Measurements from ENCODE around the gene RFNG.

RFNG gene, protein sequence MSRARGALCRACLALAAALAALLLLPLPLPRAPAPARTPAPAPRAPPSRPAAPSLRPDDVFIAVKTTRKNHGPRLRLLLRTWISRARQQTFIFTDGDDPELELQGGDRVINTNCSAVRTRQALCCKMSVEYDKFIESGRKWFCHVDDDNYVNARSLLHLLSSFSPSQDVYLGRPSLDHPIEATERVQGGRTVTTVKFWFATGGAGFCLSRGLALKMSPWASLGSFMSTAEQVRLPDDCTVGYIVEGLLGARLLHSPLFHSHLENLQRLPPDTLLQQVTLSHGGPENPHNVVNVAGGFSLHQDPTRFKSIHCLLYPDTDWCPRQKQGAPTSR

DNA sequence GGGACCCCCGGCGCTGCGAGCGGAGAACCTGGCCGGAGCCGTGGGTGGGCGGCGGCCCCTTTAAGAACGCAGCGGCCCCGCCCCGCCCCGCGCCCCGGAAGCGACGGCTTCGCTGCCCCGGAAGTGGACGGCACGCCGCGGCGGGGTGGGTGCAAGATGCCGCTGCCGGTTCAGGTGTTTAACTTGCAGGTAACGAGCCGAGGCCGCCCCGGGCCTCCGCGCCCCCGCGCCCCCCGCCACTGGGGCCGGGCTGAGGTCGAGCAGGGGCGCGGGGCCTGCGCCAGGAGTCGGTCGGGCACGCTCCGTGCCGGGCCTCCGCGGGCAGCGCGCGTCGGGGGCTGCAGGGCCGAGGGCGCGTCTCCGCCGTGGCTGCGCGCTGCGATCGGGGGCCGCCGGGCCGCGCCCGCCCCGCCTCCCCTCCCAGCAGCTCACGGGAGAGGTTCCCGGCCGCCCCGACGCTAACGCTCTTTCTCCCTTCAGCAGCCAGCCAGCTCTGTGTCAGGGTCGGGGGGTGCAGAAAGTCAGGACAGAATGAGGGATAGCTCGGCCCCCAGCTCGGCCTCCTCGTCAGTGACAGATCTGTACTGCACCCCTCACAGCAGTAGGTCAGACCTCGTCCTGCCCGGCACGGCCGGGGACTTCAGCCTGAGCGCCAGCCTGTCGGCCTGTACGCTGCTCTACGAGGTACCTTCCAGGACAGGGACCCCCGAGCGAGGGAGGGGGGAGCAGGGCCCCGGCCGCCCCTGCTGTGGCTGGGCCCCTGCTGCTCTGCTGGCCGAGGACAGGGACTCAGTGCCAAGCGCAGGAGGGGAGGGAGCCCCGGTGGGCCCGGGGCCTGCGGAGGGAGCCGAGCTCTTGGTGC is at the start of gene RFNG, which contains the start of gene GPS1:
Gene RFNG, minus strand, starts transcription at position 36 of the 862 bp plus-strand sequence. CDS start 45 bp downstream, outside the sequence.
Gene GPS1, plus strand, starts transcription at position 123 of the 862 bp plus-strand sequence. Its CDS starts 34 bp downstream, at position 157.
- Mint-ChIP-seq H3K4me3 (peak within 1 kb of the TSS; percentile 89 to 93 (median 91)), H3K9me3 (no peaks in the 10 kb centered on the region), H3K4me1 (peaks cover 9% of the 10 kb centered on the region), H3K27me3 (ENCODE audit: low read depth) (no peaks in the 10 kb centered on the region), H3K27ac (peak within 1 kb of the TSS in 1 of 3 experiments; percentile 68), H3K36me3 (ENCODE audit: low read depth) (peaks cover 10% of the 10 kb centered on the region)
- TF ChIP-seq, protein P1, sequence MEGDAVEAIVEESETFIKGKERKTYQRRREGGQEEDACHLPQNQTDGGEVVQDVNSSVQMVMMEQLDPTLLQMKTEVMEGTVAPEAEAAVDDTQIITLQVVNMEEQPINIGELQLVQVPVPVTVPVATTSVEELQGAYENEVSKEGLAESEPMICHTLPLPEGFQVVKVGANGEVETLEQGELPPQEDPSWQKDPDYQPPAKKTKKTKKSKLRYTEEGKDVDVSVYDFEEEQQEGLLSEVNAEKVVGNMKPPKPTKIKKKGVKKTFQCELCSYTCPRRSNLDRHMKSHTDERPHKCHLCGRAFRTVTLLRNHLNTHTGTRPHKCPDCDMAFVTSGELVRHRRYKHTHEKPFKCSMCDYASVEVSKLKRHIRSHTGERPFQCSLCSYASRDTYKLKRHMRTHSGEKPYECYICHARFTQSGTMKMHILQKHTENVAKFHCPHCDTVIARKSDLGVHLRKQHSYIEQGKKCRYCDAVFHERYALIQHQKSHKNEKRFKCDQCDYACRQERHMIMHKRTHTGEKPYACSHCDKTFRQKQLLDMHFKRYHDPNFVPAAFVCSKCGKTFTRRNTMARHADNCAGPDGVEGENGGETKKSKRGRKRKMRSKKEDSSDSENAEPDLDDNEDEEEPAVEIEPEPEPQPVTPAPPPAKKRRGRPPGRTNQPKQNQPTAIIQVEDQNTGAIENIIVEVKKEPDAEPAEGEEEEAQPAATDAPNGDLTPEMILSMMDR (IDR thresholded peaks at IDR 0.05; ENCODE audit: unreplicated experiment in 3 of 3): no peak

DNA sequence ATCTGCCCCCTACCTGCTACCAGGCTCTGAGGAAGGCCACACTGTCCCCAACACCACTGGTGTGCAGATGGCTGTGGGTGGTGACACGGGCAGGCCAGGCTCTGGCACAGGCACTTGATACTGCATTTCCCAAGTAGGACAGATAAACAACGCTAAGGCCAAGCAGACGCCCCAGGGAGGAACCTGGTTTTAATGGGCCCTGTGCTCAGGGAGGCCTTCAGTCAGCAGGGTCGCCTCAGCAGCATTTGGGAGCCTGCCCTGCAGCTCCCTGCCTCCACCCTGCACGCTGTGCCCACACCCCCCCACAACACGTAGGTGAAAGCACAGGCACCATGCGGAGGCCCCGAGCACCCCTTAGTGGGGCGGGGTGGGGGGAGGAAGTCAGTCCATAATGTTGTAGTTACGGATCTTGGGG is 49.7 kb upstream of the RFNG start:
- H3K36me3 Mint-ChIP-seq (ENCODE audit: low read depth): no peaks in the 10 kb centered on the region
- H3K27me3 Mint-ChIP-seq (ENCODE audit: low read depth): no peaks in the 10 kb centered on the region
- peaks cover 10% of the 10 kb centered on the region for H3K4me1 Mint-ChIP-seq
- TF ChIP-seq, protein P1 (IDR thresholded peaks at IDR 0.05; ENCODE audit: unreplicated experiment in 3 of 3): no peak
- H3K27ac Mint-ChIP-seq: peak overlapping the region in 2 of 3 experiments; percentile 42 to 59
- no peaks in the 10 kb centered on the region for H3K9me3 Mint-ChIP-seq
- peak overlapping the region; percentile 57 to 68 (median 66) for H3K4me3 Mint-ChIP-seq

DNA sequence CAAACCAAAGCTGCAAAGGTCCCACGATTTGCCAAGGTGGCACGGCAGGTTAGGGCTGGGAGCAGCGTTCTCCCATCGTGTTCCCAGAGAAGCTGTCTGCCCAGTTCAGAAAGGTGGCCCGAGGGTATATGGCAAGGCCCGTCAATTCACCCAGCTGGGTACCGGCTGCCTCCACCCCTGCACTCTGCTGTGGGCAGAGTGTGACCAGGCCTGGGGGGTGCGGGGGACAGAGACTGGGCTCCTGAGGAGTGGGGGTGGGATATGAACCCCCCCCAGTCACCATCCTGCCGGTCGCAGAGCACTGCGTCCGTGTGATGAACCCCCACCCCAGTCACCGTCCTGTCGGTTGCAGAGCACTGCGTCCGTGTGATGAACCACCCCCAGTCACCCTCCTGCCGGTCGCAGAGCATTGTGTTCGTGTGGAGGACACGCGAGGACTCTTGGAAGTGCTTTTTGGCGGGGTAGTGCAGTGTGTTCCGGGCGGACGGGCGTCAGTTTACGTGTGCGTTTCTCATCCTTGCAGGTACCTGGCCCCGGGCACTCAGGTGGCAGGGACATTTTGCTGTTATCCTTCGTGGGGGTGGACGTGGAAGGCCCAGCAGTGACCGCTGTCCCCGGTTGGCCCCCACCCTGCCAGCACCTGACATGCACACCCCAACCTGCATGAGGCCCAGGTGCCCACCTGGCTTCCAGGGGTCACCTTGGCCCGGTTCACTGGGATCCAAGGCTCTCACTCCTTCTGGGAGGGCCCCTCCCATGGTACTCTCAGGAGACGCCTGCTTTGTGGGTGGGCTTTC is 49.1 kb upstream of the RFNG start:
- peaks cover 6% of the 10 kb centered on the region for H3K4me1 Mint-ChIP-seq
- no peaks in the 10 kb centered on the region for H3K27me3 Mint-ChIP-seq (ENCODE audit: low read depth)
- peak overlapping the region in 2 of 3 experiments; percentile 54 to 62 for H3K27ac Mint-ChIP-seq
- H3K36me3 Mint-ChIP-seq (ENCODE audit: low read depth): no peaks in the 10 kb centered on the region
- no peaks in the 10 kb centered on the region for H3K9me3 Mint-ChIP-seq
- H3K4me3 Mint-ChIP-seq: peak overlapping the region; percentile 70 to 79 (median 78)
- TF ChIP-seq, protein P1 (IDR thresholded peaks at IDR 0.05; ENCODE audit: unreplicated experiment in 3 of 3): no peak

DNA sequence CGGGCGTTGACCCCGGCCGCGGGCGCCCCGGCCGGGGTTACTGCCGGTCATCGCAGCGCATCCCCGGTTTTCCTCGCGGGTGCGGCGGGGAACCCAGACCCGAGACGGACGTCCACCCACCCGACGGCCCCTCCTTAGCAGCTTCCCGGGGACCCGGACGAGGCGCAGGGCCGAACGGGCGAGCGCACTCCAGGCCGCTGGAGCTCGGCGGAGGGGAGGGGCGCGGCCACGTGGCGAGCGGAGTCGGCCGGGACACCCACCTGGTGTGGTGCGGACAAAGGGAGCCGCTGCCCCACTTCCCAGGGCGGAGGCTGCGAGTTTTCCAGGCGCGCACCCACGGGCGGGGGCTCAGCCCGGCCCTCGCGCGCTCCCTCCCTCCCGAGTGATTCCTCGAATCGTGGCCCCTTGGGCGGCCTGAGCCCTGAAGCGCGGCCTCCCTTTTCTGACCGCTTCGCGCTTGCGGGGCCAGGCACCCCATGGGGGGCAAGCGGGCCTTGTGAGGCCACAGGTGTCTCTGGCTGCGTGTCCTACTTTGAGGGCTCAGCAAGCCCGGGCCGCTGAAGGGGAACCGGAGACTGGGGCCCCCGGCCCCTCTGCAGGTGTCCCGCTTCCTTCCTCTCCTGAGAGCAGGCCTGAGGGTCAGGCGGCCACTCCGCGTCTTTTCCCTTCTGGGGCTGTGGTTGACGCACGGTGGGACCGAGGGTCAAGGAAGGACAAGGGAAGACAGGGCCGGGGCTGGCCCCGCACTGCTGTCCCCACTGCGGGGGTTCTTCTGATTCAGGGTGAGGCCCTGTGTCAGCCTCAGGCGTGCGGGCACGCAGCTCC is 47.5 kb upstream of the RFNG start:
- TF ChIP-seq, protein P1 (IDR thresholded peaks at IDR 0.05; ENCODE audit: unreplicated experiment in 3 of 3): no peak
- no peaks in the 10 kb centered on the region for H3K27me3 Mint-ChIP-seq (ENCODE audit: low read depth)
- peak overlapping the region in 1 of 3 experiments; percentile 38 for H3K27ac Mint-ChIP-seq
- H3K36me3 Mint-ChIP-seq (ENCODE audit: low read depth): no peaks in the 10 kb centered on the region
- H3K9me3 Mint-ChIP-seq: no peaks in the 10 kb centered on the region
- H3K4me3 Mint-ChIP-seq: peak overlapping the region; percentile 70 to 79 (median 78)
- peaks cover 4% of the 10 kb centered on the region for H3K4me1 Mint-ChIP-seq

Measured in nephron (organoid).